DMS 273 (cell line): ENCODE data around the gene NSL1.

Source experiments
- DNase-seq: peaks from one replicate; lab custom pipeline; 2025; ENCODE audit not compliant: unreplicated experiment; lab: John Stamatoyannopoulos, UW

Gene NSL1

GRCh38 chr1:212688341-212689047, 103.1 kb downstream of the NSL1 start:
- DNase-seq: no peak

- no peak for DNase-seq
Observed at GRCh38 chr1:212687811-212688210, 103.8 kb downstream of the NSL1 start.

- no peak for DNase-seq
Observed at GRCh38 chr1:212686591-212686990, 105.0 kb downstream of the NSL1 start.

GRCh38 chr1:212686069-212686468, 105.5 kb downstream of the NSL1 start:
- no peak for DNase-seq

GRCh38 chr1:212685429-212685828, 106.1 kb downstream of the NSL1 start:
- no peak for DNase-seq

- no peak for DNase-seq
Observed at GRCh38 chr1:212684521-212685090, 107.0 kb downstream of the NSL1 start.

- DNase-seq: no peak
Observed at GRCh38 chr1:212684076-212684475, 107.5 kb downstream of the NSL1 start.

GRCh38 chr1:212683357-212683722, 108.2 kb downstream of the NSL1 start:
- DNase-seq: no peak

GRCh38 chr1:212680680-212681389, 110.7 kb downstream of the NSL1 start:
- no peak for DNase-seq

- DNase-seq: no peak
Observed at GRCh38 chr1:212678456-212679410, 112.8 kb downstream of the NSL1 start.

GRCh38 chr1:212677573-212677972, 114.0 kb downstream of the NSL1 start:
- no peak for DNase-seq

- DNase-seq: no peak
Observed at GRCh38 chr1:212677136-212677535, 114.4 kb downstream of the NSL1 start.
